Fibroblast of lung (primary cell): ENCODE measurements around the gene COL9A3. TPM values are rescaled to one million over a fixed set of nuclear protein-coding genes. Genes with fewer than 3 reads are reported as not detected.

ENCODE experiments used
- DNase-seq, 2 donors: peaks; one replicate each; pipeline versions ENCODE4 v3.0.0 to v3.0.0-alpha.2; 2010; ENCODE audit warnings: low read depth in 2 of 2
- H2AFZ ChIP-seq: 2 replicates; pipeline ENCODE4 v1.5.1; 2012; ENCODE audit warnings: low read length, control low read depth, inconsistent platforms
- H3K27ac ChIP-seq: 2 replicates; pipeline ENCODE4 v1.5.1; 2011; ENCODE audit warnings: low read length, control low read depth; ENCODE audit not compliant: insufficient read depth
- H3K27me3 ChIP-seq: 2 replicates; pipeline ENCODE4 v1.5.1; 2011; ENCODE audit warnings: mild to moderate bottlenecking, low read length; ENCODE audit not compliant: control insufficient read depth, insufficient read depth
- H3K36me3 ChIP-seq: 2 replicates; pipeline ENCODE4 v1.5.1; 2011; ENCODE audit warnings: low read length; ENCODE audit not compliant: control insufficient read depth, insufficient read depth
- H3K4me1 ChIP-seq: 2 replicates; pipeline ENCODE4 v1.5.1; 2011; ENCODE audit warnings: low read length; ENCODE audit not compliant: control insufficient read depth, insufficient read depth; ENCODE audit errors: extremely low read depth
- H3K4me2 ChIP-seq: 2 replicates; pipeline ENCODE4 v1.5.1; 2011; ENCODE audit warnings: low read length, control low read depth; ENCODE audit not compliant: insufficient read depth; ENCODE audit errors: extremely low read depth
- H3K4me3 ChIP-seq, 4 experiments: fragments of 200-600 bp in 1 of 4; sonication (generic) in 1 of 4; replicated peaks in 1 of 4; 2 replicates each; pipeline ENCODE4 v1.5.1; 2011 to 2016; ENCODE audit warnings: low read length in 4 of 4, low read depth in 3 of 4, mild to moderate bottlenecking in 3 of 4, control low read depth in 2 of 4, inconsistent platforms in 1 of 4, mixed read lengths in 1 of 4; ENCODE audit not compliant: insufficient read depth in 1 of 4; ENCODE audit errors: control extremely low read depth in 1 of 4
- H3K79me2 ChIP-seq: 2 replicates; pipeline ENCODE4 v1.5.1; 2012; ENCODE audit warnings: mild to moderate bottlenecking, low read length, inconsistent platforms; ENCODE audit not compliant: control insufficient read depth, insufficient read depth
- H3K9ac ChIP-seq: 2 replicates; pipeline ENCODE4 v1.5.1; 2011; ENCODE audit warnings: mild to moderate bottlenecking, low read length, control low read depth; ENCODE audit not compliant: insufficient read depth
- H3K9me3 ChIP-seq: 2 replicates; pipeline ENCODE4 v1.5.1; 2012; ENCODE audit warnings: low read depth, low read length; ENCODE audit not compliant: control insufficient read depth, insufficient read depth
- H4K20me1 ChIP-seq: 2 replicates; pipeline ENCODE4 v1.5.1; 2011; ENCODE audit warnings: low read length; ENCODE audit not compliant: control insufficient read depth, insufficient read depth; ENCODE audit errors: extremely low read depth
- EZH2 ChIP-seq: IDR thresholded peaks from 2 replicates; pipeline ENCODE4 v1.5.1; 2012; ENCODE audit warnings: low read length, control low read depth, mild to moderate bottlenecking; ENCODE audit errors: missing control alignments
- polyA plus RNA-seq, 2 donors: library from polyadenylated mRNA; depleted of rRNA in 1 of 2; stranded (reverse) in 1 of 2; unstranded in 1 of 2; fragments of >200 nt; gene quantifications; 2 replicates each; pipeline ENCODE4 v1.2.1, GENCODE V29; 2011 to 2012; ENCODE audit warnings: missing spikeins in 1 of 2
- total RNA-seq: library from RNA; depleted of rRNA; stranded (reverse); fragments of >200 nt; gene quantifications from 2 replicates; pipeline ENCODE4 v1.2.1, GENCODE V29; 2014
- TF ChIP-seq, protein P1 (sequence below), 2 donors: IDR thresholded peaks in 1 of 2; conservative IDR thresholded peaks in 1 of 2; 1 replicate in 1 of 2; 2 replicates in 1 of 2; pipeline ENCODE4 v1.5.1; 2011 to 2012; ENCODE audit warnings: low read length in 2 of 2, control low read depth in 1 of 2, inconsistent platforms in 1 of 2, low read depth in 1 of 2, mild to moderate bottlenecking in 1 of 2

Gene COL9A3
- total and polyA plus RNA-seq, 2 donors (not counting 1 experiment from before 2014, with no cell fraction given), result 0.17 TPM

DNA sequence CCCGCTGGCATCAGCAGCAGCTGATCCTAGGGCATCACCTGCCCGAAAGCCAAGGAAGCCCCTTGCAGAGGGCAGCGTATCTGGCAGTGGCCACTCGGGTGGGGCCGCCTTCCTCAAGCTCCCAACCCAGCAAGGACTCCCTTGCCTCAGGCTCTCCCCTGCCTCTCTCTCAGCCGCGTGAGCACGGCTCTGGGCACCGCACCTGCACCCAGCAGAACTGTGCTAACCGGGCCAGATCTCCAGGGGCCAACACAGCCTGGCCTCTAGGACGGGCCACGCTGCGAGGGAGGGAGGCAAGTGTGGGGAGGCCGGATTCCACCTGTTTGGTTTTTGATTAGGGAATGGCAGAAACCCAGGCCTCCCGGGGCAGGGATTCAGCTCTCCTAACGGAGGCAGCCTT lies 32.4 kb upstream of the COL9A3 start:
- Histone ChIP-seq H3K4me3 (no peak overlapping the region), H3K79me2 (no peaks in the 10 kb centered on the region), H3K9ac (no peak overlapping the region), H3K4me1 (no peaks in the 10 kb centered on the region), H3K27ac (no peak overlapping the region), H2AFZ (no peak overlapping the region), H3K36me3 (no peaks in the 10 kb centered on the region), H3K9me3 (no peaks in the 10 kb centered on the region), H3K4me2 (no peak overlapping the region), H3K27me3 (peaks cover 10% of the 10 kb centered on the region), H4K20me1 (no peaks in the 10 kb centered on the region)
- TF ChIP-seq EZH2, result no peak
- TF ChIP-seq, protein P1, sequence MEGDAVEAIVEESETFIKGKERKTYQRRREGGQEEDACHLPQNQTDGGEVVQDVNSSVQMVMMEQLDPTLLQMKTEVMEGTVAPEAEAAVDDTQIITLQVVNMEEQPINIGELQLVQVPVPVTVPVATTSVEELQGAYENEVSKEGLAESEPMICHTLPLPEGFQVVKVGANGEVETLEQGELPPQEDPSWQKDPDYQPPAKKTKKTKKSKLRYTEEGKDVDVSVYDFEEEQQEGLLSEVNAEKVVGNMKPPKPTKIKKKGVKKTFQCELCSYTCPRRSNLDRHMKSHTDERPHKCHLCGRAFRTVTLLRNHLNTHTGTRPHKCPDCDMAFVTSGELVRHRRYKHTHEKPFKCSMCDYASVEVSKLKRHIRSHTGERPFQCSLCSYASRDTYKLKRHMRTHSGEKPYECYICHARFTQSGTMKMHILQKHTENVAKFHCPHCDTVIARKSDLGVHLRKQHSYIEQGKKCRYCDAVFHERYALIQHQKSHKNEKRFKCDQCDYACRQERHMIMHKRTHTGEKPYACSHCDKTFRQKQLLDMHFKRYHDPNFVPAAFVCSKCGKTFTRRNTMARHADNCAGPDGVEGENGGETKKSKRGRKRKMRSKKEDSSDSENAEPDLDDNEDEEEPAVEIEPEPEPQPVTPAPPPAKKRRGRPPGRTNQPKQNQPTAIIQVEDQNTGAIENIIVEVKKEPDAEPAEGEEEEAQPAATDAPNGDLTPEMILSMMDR (conservative IDR thresholded peaks at IDR 0.05 in 1 of 2, IDR thresholded peaks at IDR 0.05 in 1 of 2; ENCODE audit: low read depth in 1 of 2, low read length in 2 of 2), result no peak
- DNase-seq, result no peak

DNA sequence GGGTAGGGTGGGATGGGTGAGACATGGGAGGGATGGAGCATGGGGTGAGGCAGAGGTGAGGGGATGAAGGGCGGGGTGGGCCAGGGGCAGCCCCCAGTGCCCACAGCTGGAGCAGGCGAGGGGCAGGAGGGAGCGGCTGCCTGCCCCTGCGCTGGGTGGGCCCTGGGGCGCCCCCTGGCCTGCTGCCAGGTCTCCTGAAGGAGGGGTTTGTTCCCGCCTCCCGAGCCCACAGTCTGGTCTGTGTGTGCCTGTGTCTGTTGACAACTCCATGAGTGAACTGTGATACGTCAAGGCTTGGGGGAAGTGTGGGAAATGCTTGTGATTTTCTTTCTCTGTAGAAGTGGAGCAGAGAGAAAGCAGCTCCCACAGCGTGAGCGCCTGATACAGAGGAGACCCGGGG lies 31.5 kb upstream of the COL9A3 start:
- no peak for DNase-seq
- Histone ChIP-seq H3K4me1 (no peaks in the 10 kb centered on the region), H4K20me1 (no peaks in the 10 kb centered on the region), H3K4me2 (no peak overlapping the region), H3K9me3 (no peaks in the 10 kb centered on the region), H3K36me3 (no peaks in the 10 kb centered on the region), H3K27me3 (peaks cover 10% of the 10 kb centered on the region), H3K79me2 (no peaks in the 10 kb centered on the region), H3K9ac (no peak overlapping the region), H2AFZ (no peak overlapping the region), H3K4me3 (no peak overlapping the region), H3K27ac (no peak overlapping the region)
- TF ChIP-seq, protein P1 (conservative IDR thresholded peaks at IDR 0.05 in 1 of 2, IDR thresholded peaks at IDR 0.05 in 1 of 2; ENCODE audit: low read depth in 1 of 2, low read length in 2 of 2), result no peak
- no peak for TF ChIP-seq EZH2

- Histone ChIP-seq H3K79me2 (no peaks in the 10 kb centered on the region), H3K4me2 (no peak overlapping the region), H3K4me1 (peaks cover under 1% of the 10 kb centered on the region), H4K20me1 (no peaks in the 10 kb centered on the region), H2AFZ (no peak overlapping the region), H3K36me3 (no peaks in the 10 kb centered on the region), H3K27me3 (peaks cover 10% of the 10 kb centered on the region), H3K27ac (no peak overlapping the region), H3K4me3 (no peak overlapping the region), H3K9ac (no peak overlapping the region), H3K9me3 (no peaks in the 10 kb centered on the region)
- TF ChIP-seq, protein P1 (conservative IDR thresholded peaks at IDR 0.05 in 1 of 2, IDR thresholded peaks at IDR 0.05 in 1 of 2; ENCODE audit: low read depth in 1 of 2, low read length in 2 of 2), result no peak
- no peak for TF ChIP-seq EZH2
- DNase-seq, result no peak
Measured at GRCh38 chr20:62786157-62786556, 30.7 kb upstream of the COL9A3 start.
